ENCODE measurements around the gene KCNQ5.
"Not testable (repeated sequence)": the region's sequence is repeated elsewhere in the genome, so short reads cannot be mapped to it uniquely, and the experiment has no call there.

Gene KCNQ5

GRCh38 chr6:73233048-73233447, 611.2 kb downstream of the KCNQ5 start:
- H3K27ac Mint-ChIP-seq = no peak overlapping the region
- H3K27me3 Mint-ChIP-seq = no peaks in the 10 kb centered on the region
- no peaks in the 10 kb centered on the region for H3K4me1 Mint-ChIP-seq
- no peak overlapping the region for H3K4me3 Mint-ChIP-seq
- no peaks in the 10 kb centered on the region for H3K36me3 Mint-ChIP-seq
- DNase-seq (ENCODE audit: low spot score in 2 of 2) (no peak), ATAC-seq (ENCODE audit: low read depth) (no peak)
- H3K9me3 Mint-ChIP-seq = no peaks in the 10 kb centered on the region

GRCh38 chr6:73233971-73234370, 612.1 kb downstream of the KCNQ5 start:
- not testable (repeated sequence) for DNase-seq (ENCODE audit: low spot score in 2 of 2); H3K36me3 Mint-ChIP-seq; H3K27ac Mint-ChIP-seq; H3K4me1 Mint-ChIP-seq; H3K27me3 Mint-ChIP-seq; H3K9me3 Mint-ChIP-seq; ATAC-seq (ENCODE audit: low read depth); H3K4me3 Mint-ChIP-seq

GRCh38 chr6:73234733-73235132, 612.9 kb downstream of the KCNQ5 start:
- H3K4me1 Mint-ChIP-seq = no peaks in the 10 kb centered on the region
- no peak overlapping the region for H3K27ac Mint-ChIP-seq
- H3K9me3 Mint-ChIP-seq = no peaks in the 10 kb centered on the region
- H3K27me3 Mint-ChIP-seq = no peaks in the 10 kb centered on the region
- ATAC-seq (ENCODE audit: low read depth) = no peak
- DNase-seq (ENCODE audit: low spot score in 2 of 2) = no peak
- H3K36me3 Mint-ChIP-seq = no peaks in the 10 kb centered on the region
- no peak overlapping the region for H3K4me3 Mint-ChIP-seq

- Mint-ChIP-seq H3K4me3 (no peak overlapping the region), H3K36me3 (no peaks in the 10 kb centered on the region), H3K27ac (no peak overlapping the region), H3K27me3 (no peaks in the 10 kb centered on the region), H3K4me1 (no peaks in the 10 kb centered on the region), H3K9me3 (no peaks in the 10 kb centered on the region)
- no peak for ATAC-seq (ENCODE audit: low read depth)
- no peak for DNase-seq (ENCODE audit: low spot score in 2 of 2)
Observed at GRCh38 chr6:73236144-73236750, 614.4 kb downstream of the KCNQ5 start.

GRCh38 chr6:73240730-73241129, 618.9 kb downstream of the KCNQ5 start:
- DNase-seq (ENCODE audit: low spot score in 2 of 2) (no peak), ATAC-seq (ENCODE audit: low read depth) (no peak)
- no peak overlapping the region for H3K27ac Mint-ChIP-seq
- H3K4me1 Mint-ChIP-seq = no peaks in the 10 kb centered on the region
- no peak overlapping the region for H3K4me3 Mint-ChIP-seq
- H3K36me3 Mint-ChIP-seq = no peaks in the 10 kb centered on the region
- peaks cover 2% of the 10 kb centered on the region for H3K27me3 Mint-ChIP-seq
- H3K9me3 Mint-ChIP-seq = no peaks in the 10 kb centered on the region

GRCh38 chr6:73242001-73242400, 620.1 kb downstream of the KCNQ5 start:
- Mint-ChIP-seq H3K36me3 (no peaks in the 10 kb centered on the region), H3K9me3 (no peaks in the 10 kb centered on the region), H3K27me3 (peaks cover 2% of the 10 kb centered on the region), H3K27ac (no peak overlapping the region), H3K4me1 (no peaks in the 10 kb centered on the region), H3K4me3 (no peak overlapping the region)
- DNase-seq (ENCODE audit: low spot score in 2 of 2) = no peak
- no peak for ATAC-seq (ENCODE audit: low read depth)

All from memory B cell (primary cell).